Muscle of arm (tissue), 12 donors: Measurements from ENCODE around the gene PIEZO1. TPM values are rescaled to one million over a fixed set of nuclear protein-coding genes. Genes with fewer than 3 reads are reported as not detected.
A peak's percentile ranks its signal among the peaks of the same experiment; 100 is the strongest.

Experiments used
- DNase-seq: peaks from one replicate; pipeline ENCODE4 v3.0.0-alpha.2; 2013
- polyA plus RNA-seq, 12 donors: library from polyadenylated mRNA; unstranded; fragments of 120-200 nt; gene quantifications; one replicate each; pipeline ENCODE4 v1.2.1, GENCODE V29; 2013; ENCODE audit not compliant: insufficient read length in 12 of 12

Gene PIEZO1
- polyA plus RNA-seq, 12 donors: 36.1 to 78.2 (median 48.2) TPM; not detected in 1

GRCh38 chr16:88753191-88753590, 31.8 kb downstream of the PIEZO1 start:
- no peak for DNase-seq

GRCh38 chr16:88752386-88753002, 32.5 kb downstream of the PIEZO1 start:
- no peak for DNase-seq

- no peak for DNase-seq
Observed at GRCh38 chr16:88750854-88751253, 34.2 kb downstream of the PIEZO1 start.

- no peak for DNase-seq
Observed at GRCh38 chr16:88749358-88749757, 35.7 kb downstream of the PIEZO1 start.

GRCh38 chr16:88748364-88748763, 36.7 kb downstream of the PIEZO1 start:
- no peak for DNase-seq

GRCh38 chr16:88747588-88748301, 37.3 kb downstream of the PIEZO1 start:
- DNase-seq: no peak

GRCh38 chr16:88746506-88746905, 38.5 kb downstream of the PIEZO1 start:
- peak; percentile 66 for DNase-seq

- peak; percentile 18 for DNase-seq
Observed at GRCh38 chr16:88744577-88745521, 40.2 kb downstream of the PIEZO1 start.

- DNase-seq: no peak
Observed at GRCh38 chr16:88743693-88744576, 41.1 kb downstream of the PIEZO1 start.

GRCh38 chr16:88742896-88743605, 42.0 kb downstream of the PIEZO1 start:
- DNase-seq: no peak

GRCh38 chr16:88741368-88741767, 43.7 kb downstream of the PIEZO1 start:
- no peak for DNase-seq

GRCh38 chr16:88740727-88741055, 44.3 kb downstream of the PIEZO1 start:
- no peak for DNase-seq

GRCh38 chr16:88739977-88740726, 44.9 kb downstream of the PIEZO1 start:
- no peak for DNase-seq

GRCh38 chr16:88739139-88739976, 45.7 kb downstream of the PIEZO1 start:
- DNase-seq: no peak

GRCh38 chr16:88738151-88739084, 46.6 kb downstream of the PIEZO1 start:
- DNase-seq: no peak

GRCh38 chr16:88737298-88738150, 47.5 kb downstream of the PIEZO1 start:
- no peak for DNase-seq

- no peak for DNase-seq
Observed at GRCh38 chr16:88736496-88736895, 48.5 kb downstream of the PIEZO1 start.
